Measurements from ENCODE around the gene CUL7.
"Not testable (repeated sequence)": the region's sequence is repeated elsewhere in the genome, so short reads cannot be mapped to it uniquely, and the experiment has no call there.

The CUL7 gene

GRCh38 chr6:43086022-43086658 is 32.5 kb upstream of the CUL7 start:
- Mint-ChIP-seq H3K4me1 (ENCODE audit: low read depth) (peaks cover 12% of the 10 kb centered on the region), H3K4me3 (no peak overlapping the region), H3K27me3 (no peaks in the 10 kb centered on the region), H3K36me3 (ENCODE audit: low read depth) (no peaks in the 10 kb centered on the region), H3K27ac (no peak overlapping the region), H3K9me3 (no peaks in the 10 kb centered on the region)

- H3K27ac Mint-ChIP-seq: no peak overlapping the region
- no peaks in the 10 kb centered on the region for H3K36me3 Mint-ChIP-seq (ENCODE audit: low read depth)
- peaks cover 7% of the 10 kb centered on the region for H3K4me1 Mint-ChIP-seq (ENCODE audit: low read depth)
- no peaks in the 10 kb centered on the region for H3K9me3 Mint-ChIP-seq
- no peak overlapping the region for H3K4me3 Mint-ChIP-seq
- peaks cover 4% of the 10 kb centered on the region for H3K27me3 Mint-ChIP-seq
These were observed 29.4 kb upstream of the CUL7 start for GRCh38 chr6:43082806-43083655.

- H3K27me3 Mint-ChIP-seq: peaks cover 15% of the 10 kb centered on the region
- H3K4me3 Mint-ChIP-seq; H3K4me1 Mint-ChIP-seq (ENCODE audit: low read depth); H3K36me3 Mint-ChIP-seq (ENCODE audit: low read depth); H3K27ac Mint-ChIP-seq; H3K9me3 Mint-ChIP-seq: not testable (repeated sequence)
These were observed 28.3 kb upstream of the CUL7 start for GRCh38 chr6:43081922-43082321.

- no peak overlapping the region for H3K4me3 Mint-ChIP-seq
- no peak overlapping the region for H3K27ac Mint-ChIP-seq
- peaks cover 7% of the 10 kb centered on the region for H3K4me1 Mint-ChIP-seq (ENCODE audit: low read depth)
- no peaks in the 10 kb centered on the region for H3K9me3 Mint-ChIP-seq
- H3K36me3 Mint-ChIP-seq (ENCODE audit: low read depth): no peaks in the 10 kb centered on the region
- H3K27me3 Mint-ChIP-seq: peaks cover 20% of the 10 kb centered on the region
These were observed 27.4 kb upstream of the CUL7 start for GRCh38 chr6:43081043-43081442.

- Mint-ChIP-seq H3K4me1 (ENCODE audit: low read depth) (peaks cover 4% of the 10 kb centered on the region), H3K27me3 (peaks cover 20% of the 10 kb centered on the region), H3K27ac (no peak overlapping the region), H3K36me3 (ENCODE audit: low read depth) (no peaks in the 10 kb centered on the region), H3K9me3 (no peaks in the 10 kb centered on the region), H3K4me3 (no peak overlapping the region)
These were observed 25.0 kb upstream of the CUL7 start for GRCh38 chr6:43078691-43079090.

- Mint-ChIP-seq H3K27ac (no peak overlapping the region), H3K27me3 (peaks cover 20% of the 10 kb centered on the region), H3K4me1 (ENCODE audit: low read depth) (peaks cover 4% of the 10 kb centered on the region), H3K36me3 (ENCODE audit: low read depth) (no peaks in the 10 kb centered on the region), H3K9me3 (no peaks in the 10 kb centered on the region), H3K4me3 (no peak overlapping the region)
These were observed 24.4 kb upstream of the CUL7 start for GRCh38 chr6:43077981-43078511.

GRCh38 chr6:43077333-43077809 is 23.7 kb upstream of the CUL7 start:
- H3K27me3 Mint-ChIP-seq: peaks cover 20% of the 10 kb centered on the region
- H3K27ac Mint-ChIP-seq: no peak overlapping the region
- H3K4me3 Mint-ChIP-seq: peak overlapping the region; percentile 71
- H3K4me1 Mint-ChIP-seq (ENCODE audit: low read depth): peaks cover 4% of the 10 kb centered on the region
- no peaks in the 10 kb centered on the region for H3K9me3 Mint-ChIP-seq
- no peaks in the 10 kb centered on the region for H3K36me3 Mint-ChIP-seq (ENCODE audit: low read depth)

- Mint-ChIP-seq H3K27ac (no peak overlapping the region), H3K4me1 (ENCODE audit: low read depth) (peaks cover 4% of the 10 kb centered on the region), H3K27me3 (peaks cover 20% of the 10 kb centered on the region), H3K9me3 (no peaks in the 10 kb centered on the region), H3K36me3 (ENCODE audit: low read depth) (no peaks in the 10 kb centered on the region), H3K4me3 (peak overlapping the region; percentile 71)
These were observed 23.0 kb upstream of the CUL7 start for GRCh38 chr6:43076464-43077332.

GRCh38 chr6:43075670-43076463 is 22.2 kb upstream of the CUL7 start, which contains the start of gene PTK7:
Gene PTK7, plus strand, starts transcription at chr6:43076314. Its CDS starts 175 bp downstream, at chr6:43076489.
- Mint-ChIP-seq H3K36me3 (ENCODE audit: low read depth) (no peaks in the 10 kb centered on the region), H3K9me3 (no peaks in the 10 kb centered on the region), H3K27ac (no peak within 1 kb of the TSS), H3K4me1 (ENCODE audit: low read depth) (peaks cover 4% of the 10 kb centered on the region), H3K4me3 (peak within 1 kb of the TSS; percentile 71), H3K27me3 (peaks cover 20% of the 10 kb centered on the region)

GRCh38 chr6:43074847-43075669 is 21.4 kb upstream of the CUL7 start:
- no peaks in the 10 kb centered on the region for H3K9me3 Mint-ChIP-seq
- peak overlapping the region; percentile 39 for H3K4me3 Mint-ChIP-seq
- H3K36me3 Mint-ChIP-seq (ENCODE audit: low read depth): no peaks in the 10 kb centered on the region
- peaks cover 4% of the 10 kb centered on the region for H3K4me1 Mint-ChIP-seq (ENCODE audit: low read depth)
- no peak overlapping the region for H3K27ac Mint-ChIP-seq
- peaks cover 20% of the 10 kb centered on the region for H3K27me3 Mint-ChIP-seq

GRCh38 chr6:43070028-43070632 is 16.5 kb upstream of the CUL7 start:
- H3K27me3 Mint-ChIP-seq: no peaks in the 10 kb centered on the region
- H3K4me3 Mint-ChIP-seq: no peak overlapping the region
- no peak overlapping the region for H3K27ac Mint-ChIP-seq
- no peaks in the 10 kb centered on the region for H3K36me3 Mint-ChIP-seq (ENCODE audit: low read depth)
- H3K4me1 Mint-ChIP-seq (ENCODE audit: low read depth): no peaks in the 10 kb centered on the region
- no peaks in the 10 kb centered on the region for H3K9me3 Mint-ChIP-seq

GRCh38 chr6:43062818-43063217 is 9.2 kb upstream of the CUL7 start:
- Mint-ChIP-seq H3K27ac (no peak overlapping the region), H3K27me3 (no peaks in the 10 kb centered on the region), H3K4me1 (ENCODE audit: low read depth) (peaks cover 27% of the 10 kb centered on the region), H3K9me3 (no peaks in the 10 kb centered on the region), H3K4me3 (no peak overlapping the region), H3K36me3 (ENCODE audit: low read depth) (peaks cover 16% of the 10 kb centered on the region)

- Mint-ChIP-seq H3K4me1 (ENCODE audit: low read depth) (peaks cover 31% of the 10 kb centered on the region), H3K27ac (no peak overlapping the region), H3K9me3 (no peaks in the 10 kb centered on the region), H3K4me3 (no peak overlapping the region), H3K27me3 (no peaks in the 10 kb centered on the region), H3K36me3 (ENCODE audit: low read depth) (peaks cover 20% of the 10 kb centered on the region)
These were observed 8.2 kb upstream of the CUL7 start for GRCh38 chr6:43061861-43062260.

Data from stimulated activated naive CD8-positive, alpha-beta T cell treated with anti-CD3 and anti-CD28 coated beads, Interleukin-15, Interleukin-2, amounts not matched to agents 100 ng/mL and 50 ng/mL, for 24 hours (primary cell).